Neural progenitor cell (in vitro differentiated cells): ENCODE measurements around the gene RHOBTB3. TPM values are rescaled to one million over a fixed set of nuclear protein-coding genes. Genes with fewer than 3 reads are reported as not detected.

Source experiments
- DNase-seq: peaks from one replicate; pipeline ENCODE4 v3.0.0-alpha.2; 2016; ENCODE audit warnings: low spot score
- H2AFZ ChIP-seq: fragments of 200-600 bp; sonication (generic); replicated peaks from 2 replicates; pipeline ENCODE4 v1.6.1; 2016; ENCODE audit warnings: antibody characterized with exemption
- H3F3A ChIP-seq: fragments of 200-600 bp; sonication (generic); 2 replicates; pipeline ENCODE4 v1.6.1; 2016; ENCODE audit warnings: antibody characterized with exemption, low read depth
- H3K27ac ChIP-seq: fragments of 200-600 bp; sonication (generic); 2 replicates; pipeline ENCODE4 v1.5.1; 2016; ENCODE audit warnings: mild to moderate bottlenecking
- H3K27me3 ChIP-seq: fragments of 200-600 bp; sonication (generic); 2 replicates; pipeline ENCODE4 v1.6.1; 2016; ENCODE audit warnings: mild to moderate bottlenecking, moderate library complexity
- H3K36me3 ChIP-seq: fragments of 200-600 bp; sonication (generic); 2 replicates; pipeline ENCODE4 v1.5.1; 2016
- H3K4me1 ChIP-seq: fragments of 200-600 bp; sonication (generic); 2 replicates; pipeline ENCODE4 v1.6.1; 2016; ENCODE audit warnings: mixed run types
- H3K4me2 ChIP-seq: fragments of 200-600 bp; sonication (generic); 2 replicates; pipeline ENCODE4 v1.6.1; 2016
- H3K4me3 ChIP-seq: fragments of 200-600 bp; sonication (generic); 2 replicates; pipeline ENCODE4 v1.5.1; 2016
- H3K79me2 ChIP-seq: fragments of 200-600 bp; sonication (generic); 2 replicates; pipeline ENCODE4 v1.6.1; 2016; ENCODE audit warnings: low read depth
- H3K9ac ChIP-seq: fragments of 200-600 bp; sonication (generic); 2 replicates; pipeline ENCODE4 v1.6.1; 2016
- H3K9me3 ChIP-seq: fragments of 200-600 bp; sonication (generic); 2 replicates; pipeline ENCODE4 v1.5.1; 2016; ENCODE audit warnings: low read depth
- H4K20me1 ChIP-seq: fragments of 200-600 bp; sonication (generic); 2 replicates; pipeline ENCODE4 v1.6.1; 2016; ENCODE audit warnings: low read depth
- H3K27ac Mint-ChIP-seq: 3 replicates; pipeline ENCODE4 v1.8.0; 2021; ENCODE audit warnings: mixed read lengths
- H3K27me3 Mint-ChIP-seq: 2 replicates; pipeline ENCODE4 v1.8.0; 2022; ENCODE audit warnings: low read depth, mild to moderate bottlenecking, inconsistent platforms, moderate library complexity, mixed read lengths; ENCODE audit not compliant: insufficient read depth
- H3K36me3 Mint-ChIP-seq: 3 replicates; pipeline ENCODE4 v1.8.0; 2021; ENCODE audit warnings: mixed read lengths
- H3K4me1 Mint-ChIP-seq: 3 replicates; pipeline ENCODE4 v1.8.0; 2021; ENCODE audit warnings: mixed read lengths
- H3K4me3 Mint-ChIP-seq: 3 replicates; pipeline ENCODE4 v1.8.0; 2021; ENCODE audit warnings: mild to moderate bottlenecking, moderate library complexity, mixed read lengths
- H3K9me3 Mint-ChIP-seq: 3 replicates; pipeline ENCODE4 v1.8.0; 2020; ENCODE audit warnings: mixed read lengths
- CTCF ChIP-seq: fragments of 200-600 bp; sonication (generic); IDR thresholded peaks from 2 replicates; pipeline ENCODE4 v1.5.1; 2017; ENCODE audit warnings: antibody characterized with exemption, mild to moderate bottlenecking
- EZH2 ChIP-seq: fragments of 200-600 bp; sonication (generic); IDR thresholded peaks from 2 replicates; pipeline ENCODE4 v1.6.1; 2017; ENCODE audit warnings: antibody characterized with exemption, mild to moderate bottlenecking, moderate library complexity
- EZH2phosphoT487 ChIP-seq: fragments of 200-600 bp; sonication (generic); IDR thresholded peaks from 2 replicates; pipeline ENCODE4 v1.6.1; 2017; ENCODE audit warnings: antibody characterized with exemption
- total RNA-seq: library from RNA; depleted of rRNA; stranded (reverse); fragments of >200 nt; gene quantifications from 2 replicates; pipeline ENCODE4 v1.2.3, GENCODE V29; 2015; ENCODE audit warnings: low replicate concordance

The RHOBTB3 gene
- total RNA-seq, 1 donor from 2014 or later, result 3.6 TPM

- Histone ChIP-seq H3K4me3 (no peak overlapping the region), H2AFZ (no peak overlapping the region), H3K36me3 (no peaks in the 10 kb centered on the region), H3K27me3 (peaks cover 65% of the 10 kb centered on the region), H3K4me2 (no peak overlapping the region), H3K4me1 (peaks cover 3% of the 10 kb centered on the region), H3F3A (no peaks in the 10 kb centered on the region), H3K9ac (no peak overlapping the region), H3K79me2 (no peaks in the 10 kb centered on the region), H3K9me3 (no peaks in the 10 kb centered on the region), H4K20me1 (no peaks in the 10 kb centered on the region), H3K27ac (no peak overlapping the region)
- peaks cover 26% of the 10 kb centered on the region for H3K4me1 Mint-ChIP-seq
- no peak overlapping the region for H3K4me3 Mint-ChIP-seq
- H3K9me3 Mint-ChIP-seq, result no peaks in the 10 kb centered on the region
- DNase-seq, result no peak
- H3K27ac Mint-ChIP-seq, result no peak overlapping the region
- peaks cover 2% of the 10 kb centered on the region for H3K27me3 Mint-ChIP-seq
- TF ChIP-seq CTCF (no peak), EZH2phosphoT487 (no peak)
- no peaks in the 10 kb centered on the region for H3K36me3 Mint-ChIP-seq
These were observed 2.5 kb upstream of the RHOBTB3 start for GRCh38 chr5:95728494-95729114.

GRCh38 chr5:95729115-95730010 lies 1.8 kb upstream of the RHOBTB3 start:
- H3K27me3 ChIP-seq, result peaks cover 72% of the 10 kb centered on the region
- no peak overlapping the region for H3K9ac ChIP-seq
- H3K27me3 Mint-ChIP-seq, result peaks cover 2% of the 10 kb centered on the region
- no peak for DNase-seq
- no peak overlapping the region for H3K27ac ChIP-seq
- H3K4me2 ChIP-seq, result no peak overlapping the region
- H3K36me3 ChIP-seq, result no peaks in the 10 kb centered on the region
- no peaks in the 10 kb centered on the region for H3K9me3 Mint-ChIP-seq
- TF ChIP-seq CTCF (no peak), EZH2 (no peak), EZH2phosphoT487 (no peak)
- peaks cover 26% of the 10 kb centered on the region for H3K4me1 Mint-ChIP-seq
- H3K27ac Mint-ChIP-seq, result no peak overlapping the region
- peak overlapping the region; percentile 92 for H3K4me3 Mint-ChIP-seq
- H3K4me3 ChIP-seq, result no peak overlapping the region
- no peaks in the 10 kb centered on the region for H3F3A ChIP-seq
- peaks cover 3% of the 10 kb centered on the region for H3K4me1 ChIP-seq
- no peaks in the 10 kb centered on the region for H3K9me3 ChIP-seq
- H3K79me2 ChIP-seq, result no peaks in the 10 kb centered on the region
- no peaks in the 10 kb centered on the region for H4K20me1 ChIP-seq
- H2AFZ ChIP-seq, result no peak overlapping the region
- no peaks in the 10 kb centered on the region for H3K36me3 Mint-ChIP-seq

- no peaks in the 10 kb centered on the region for H3K36me3 Mint-ChIP-seq
- H3K27me3 ChIP-seq, result peaks cover 76% of the 10 kb centered on the region
- H3K27me3 Mint-ChIP-seq, result peaks cover 2% of the 10 kb centered on the region
These were observed 980 bp upstream of the RHOBTB3 start for GRCh38 chr5:95730011-95730700.

More at GRCh38 chr5:95730011-95730700, 980 bp upstream of the RHOBTB3 start:
- peaks cover 3% of the 10 kb centered on the region for H3K4me1 ChIP-seq
- H3K27ac ChIP-seq, result no peak overlapping the region
- Mint-ChIP-seq H3K9me3 (no peaks in the 10 kb centered on the region), H3K27ac (peak overlapping the region; percentile 92), H3K4me3 (peak overlapping the region; percentile 92), H3K4me1 (peaks cover 26% of the 10 kb centered on the region)
- DNase-seq, result no peak
- peak overlapping the region; percentile 66 for H3K4me3 ChIP-seq
- H4K20me1 ChIP-seq, result no peaks in the 10 kb centered on the region
- no peaks in the 10 kb centered on the region for H3K79me2 ChIP-seq
- no peaks in the 10 kb centered on the region for H3F3A ChIP-seq
- TF ChIP-seq EZH2, result no peak
- TF ChIP-seq EZH2phosphoT487, result no peak
- TF ChIP-seq CTCF, result no peak
- H3K9me3 ChIP-seq, result no peaks in the 10 kb centered on the region
- H3K4me2 ChIP-seq, result peak overlapping the region; percentile 83
- no peaks in the 10 kb centered on the region for H3K36me3 ChIP-seq
- H2AFZ ChIP-seq, result no peak overlapping the region
- no peak overlapping the region for H3K9ac ChIP-seq
